Measurements from ENCODE around the gene TSPAN9. TPM values are rescaled to one million over a fixed set of nuclear protein-coding genes. Genes with fewer than 3 reads are reported as not detected.

Gene TSPAN9
- total and polyA plus RNA-seq, 10 of the 15 experiments (the other 5 are each of a cell fraction or from before 2014, with no cell fraction given), result 0.03 to 1.0 (median 0.12) TPM; not detected in 5

DNA sequence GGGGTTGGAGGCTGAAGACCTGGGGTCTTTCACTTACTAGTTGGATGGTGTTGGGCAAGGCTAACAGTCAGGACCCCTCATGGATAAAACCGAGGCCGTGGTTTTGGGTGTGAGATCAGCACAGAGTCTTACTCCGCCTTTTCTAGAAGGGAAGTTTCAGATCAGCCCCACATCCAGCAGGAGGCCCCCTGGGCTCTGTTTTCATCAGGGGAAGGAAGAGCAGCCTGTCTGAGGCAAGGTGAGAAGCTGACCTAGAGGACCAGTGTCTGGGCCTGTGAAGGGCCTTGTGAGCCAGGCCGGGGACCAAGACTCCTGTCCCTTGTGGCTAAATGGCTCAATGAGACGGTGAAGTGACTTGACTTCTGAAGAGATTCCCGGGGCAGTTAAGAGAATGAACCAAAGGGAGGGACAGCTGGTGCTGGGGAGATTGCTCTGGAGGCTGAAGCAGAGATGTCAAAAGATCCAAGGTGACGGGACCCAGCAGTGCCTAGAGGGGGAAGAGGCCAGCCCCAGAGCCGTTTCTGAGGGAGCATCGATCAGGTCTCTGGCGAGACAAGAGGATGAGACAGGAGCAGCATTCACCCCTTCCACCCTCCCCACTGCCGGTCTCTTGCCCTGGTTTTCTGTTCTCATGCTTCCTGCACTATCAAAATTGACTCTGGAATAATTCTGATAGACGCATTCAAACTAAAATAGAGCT is 40.1 kb upstream of the TSPAN9 start:
- no peak for ATAC-seq
- WGBS (ENCODE audit: insufficient coverage, insufficient replicate concordance, low lambda C conversion rate, missing lambda C conversion rate), result 27% methylated on average over 12 of the region's 12 CpGs
- ChIA-PET SMC1A (ENCODE audit: uncharacterized antibody, unreplicated experiment) (no interaction called here), POLR2A (no interaction called here), CTCF (interaction anchor here (1.0 to 1.4 kb wide), 3 partner anchors 152 to 193 kb away, joined by 3 to 5 read pairs (median 3); no protein-coding TSS in a partner anchor), RAD21 (ENCODE audit: unreplicated experiment) (no interaction called here)
- Histone ChIP-seq H3K27me3 (replicated peaks in 1 of 2; ENCODE audit: control insufficient read depth in 2 of 2, insufficient read depth in 2 of 2, low read length in 1 of 2) (no peaks in the 10 kb centered on the region; a peak in 1 of 4 replicates), H2AFZ (ENCODE audit: control insufficient read depth, low read depth, low read length) (no peak overlapping the region), H3K36me3 (ENCODE audit: control insufficient read depth in 2 of 2, insufficient read depth in 2 of 2, low read length in 1 of 2) (no peaks in the 10 kb centered on the region), H3K4me2 (ENCODE audit: control insufficient read depth, insufficient read depth) (no peak overlapping the region), H3K27ac (ENCODE audit: control insufficient read depth, insufficient read depth) (no peak overlapping the region), H3K79me2 (ENCODE audit: control insufficient read depth, insufficient read depth, low read length) (no peaks in the 10 kb centered on the region), H4K20me1 (ENCODE audit: control insufficient read depth, insufficient read depth) (no peaks in the 10 kb centered on the region), H3K9me3 (replicated peaks; ENCODE audit: control insufficient read depth, insufficient read depth, low read length) (no peaks in the 10 kb centered on the region), H3K4me3 (no peak overlapping the region), H3K9ac (ENCODE audit: control insufficient read depth, insufficient read depth, low read length) (no peak overlapping the region), H3K4me1 (ENCODE audit: control insufficient read depth, insufficient read depth, low read length) (no peaks in the 10 kb centered on the region)
- no peak for FAIRE-seq
- no peak for TF ChIP-seq CHD2 (IDR thresholded peaks at IDR 0.05; ENCODE audit: borderline replicate concordance, low read depth, low read length)
- TF ChIP-seq IKZF1 (conservative IDR thresholded peaks at IDR 0.05), result no peak
- TF ChIP-seq, protein P1, sequence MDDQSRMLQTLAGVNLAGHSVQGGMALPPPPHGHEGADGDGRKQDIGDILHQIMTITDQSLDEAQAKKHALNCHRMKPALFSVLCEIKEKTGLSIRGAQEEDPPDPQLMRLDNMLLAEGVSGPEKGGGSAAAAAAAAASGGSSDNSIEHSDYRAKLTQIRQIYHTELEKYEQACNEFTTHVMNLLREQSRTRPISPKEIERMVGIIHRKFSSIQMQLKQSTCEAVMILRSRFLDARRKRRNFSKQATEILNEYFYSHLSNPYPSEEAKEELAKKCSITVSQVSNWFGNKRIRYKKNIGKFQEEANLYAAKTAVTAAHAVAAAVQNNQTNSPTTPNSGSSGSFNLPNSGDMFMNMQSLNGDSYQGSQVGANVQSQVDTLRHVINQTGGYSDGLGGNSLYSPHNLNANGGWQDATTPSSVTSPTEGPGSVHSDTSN (IDR thresholded peaks at IDR 0.05; ENCODE audit: insufficient replicate concordance, low read depth, low read length), result no peak
- TF ChIP-seq NR2C2 (IDR thresholded peaks at IDR 0.05; ENCODE audit: borderline replicate concordance, control insufficient read depth, insufficient read length, low read depth), result no peak
- TF ChIP-seq HDGF (IDR thresholded peaks at IDR 0.05), result no peak
- no peak for TF ChIP-seq MXI1 (IDR thresholded peaks at IDR 0.05; ENCODE audit: low read depth, low read length)
- TF ChIP-seq, protein P2, sequence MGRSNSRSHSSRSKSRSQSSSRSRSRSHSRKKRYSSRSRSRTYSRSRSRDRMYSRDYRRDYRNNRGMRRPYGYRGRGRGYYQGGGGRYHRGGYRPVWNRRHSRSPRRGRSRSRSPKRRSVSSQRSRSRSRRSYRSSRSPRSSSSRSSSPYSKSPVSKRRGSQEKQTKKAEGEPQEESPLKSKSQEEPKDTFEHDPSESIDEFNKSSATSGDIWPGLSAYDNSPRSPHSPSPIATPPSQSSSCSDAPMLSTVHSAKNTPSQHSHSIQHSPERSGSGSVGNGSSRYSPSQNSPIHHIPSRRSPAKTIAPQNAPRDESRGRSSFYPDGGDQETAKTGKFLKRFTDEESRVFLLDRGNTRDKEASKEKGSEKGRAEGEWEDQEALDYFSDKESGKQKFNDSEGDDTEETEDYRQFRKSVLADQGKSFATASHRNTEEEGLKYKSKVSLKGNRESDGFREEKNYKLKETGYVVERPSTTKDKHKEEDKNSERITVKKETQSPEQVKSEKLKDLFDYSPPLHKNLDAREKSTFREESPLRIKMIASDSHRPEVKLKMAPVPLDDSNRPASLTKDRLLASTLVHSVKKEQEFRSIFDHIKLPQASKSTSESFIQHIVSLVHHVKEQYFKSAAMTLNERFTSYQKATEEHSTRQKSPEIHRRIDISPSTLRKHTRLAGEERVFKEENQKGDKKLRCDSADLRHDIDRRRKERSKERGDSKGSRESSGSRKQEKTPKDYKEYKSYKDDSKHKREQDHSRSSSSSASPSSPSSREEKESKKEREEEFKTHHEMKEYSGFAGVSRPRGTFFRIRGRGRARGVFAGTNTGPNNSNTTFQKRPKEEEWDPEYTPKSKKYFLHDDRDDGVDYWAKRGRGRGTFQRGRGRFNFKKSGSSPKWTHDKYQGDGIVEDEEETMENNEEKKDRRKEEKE (IDR thresholded peaks at IDR 0.05), result no peak
- TF ChIP-seq, protein P3, sequence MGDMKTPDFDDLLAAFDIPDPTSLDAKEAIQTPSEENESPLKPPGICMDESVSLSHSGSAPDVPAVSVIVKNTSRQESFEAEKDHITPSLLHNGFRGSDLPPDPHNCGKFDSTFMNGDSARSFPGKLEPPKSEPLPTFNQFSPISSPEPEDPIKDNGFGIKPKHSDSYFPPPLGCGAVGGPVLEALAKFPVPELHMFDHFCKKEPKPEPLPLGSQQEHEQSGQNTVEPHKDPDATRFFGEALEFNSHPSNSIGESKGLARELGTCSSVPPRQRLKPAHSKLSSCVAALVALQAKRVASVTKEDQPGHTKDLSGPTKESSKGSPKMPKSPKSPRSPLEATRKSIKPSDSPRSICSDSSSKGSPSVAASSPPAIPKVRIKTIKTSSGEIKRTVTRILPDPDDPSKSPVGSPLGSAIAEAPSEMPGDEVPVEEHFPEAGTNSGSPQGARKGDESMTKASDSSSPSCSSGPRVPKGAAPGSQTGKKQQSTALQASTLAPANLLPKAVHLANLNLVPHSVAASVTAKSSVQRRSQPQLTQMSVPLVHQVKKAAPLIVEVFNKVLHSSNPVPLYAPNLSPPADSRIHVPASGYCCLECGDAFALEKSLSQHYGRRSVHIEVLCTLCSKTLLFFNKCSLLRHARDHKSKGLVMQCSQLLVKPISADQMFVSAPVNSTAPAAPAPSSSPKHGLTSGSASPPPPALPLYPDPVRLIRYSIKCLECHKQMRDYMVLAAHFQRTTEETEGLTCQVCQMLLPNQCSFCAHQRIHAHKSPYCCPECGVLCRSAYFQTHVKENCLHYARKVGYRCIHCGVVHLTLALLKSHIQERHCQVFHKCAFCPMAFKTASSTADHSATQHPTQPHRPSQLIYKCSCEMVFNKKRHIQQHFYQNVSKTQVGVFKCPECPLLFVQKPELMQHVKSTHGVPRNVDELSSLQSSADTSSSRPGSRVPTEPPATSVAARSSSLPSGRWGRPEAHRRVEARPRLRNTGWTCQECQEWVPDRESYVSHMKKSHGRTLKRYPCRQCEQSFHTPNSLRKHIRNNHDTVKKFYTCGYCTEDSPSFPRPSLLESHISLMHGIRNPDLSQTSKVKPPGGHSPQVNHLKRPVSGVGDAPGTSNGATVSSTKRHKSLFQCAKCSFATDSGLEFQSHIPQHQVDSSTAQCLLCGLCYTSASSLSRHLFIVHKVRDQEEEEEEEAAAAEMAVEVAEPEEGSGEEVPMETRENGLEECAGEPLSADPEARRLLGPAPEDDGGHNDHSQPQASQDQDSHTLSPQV (IDR thresholded peaks at IDR 0.05), result no peak
- TF ChIP-seq NR2C1 (IDR thresholded peaks at IDR 0.05), result no peak
- TF ChIP-seq, protein P4, sequence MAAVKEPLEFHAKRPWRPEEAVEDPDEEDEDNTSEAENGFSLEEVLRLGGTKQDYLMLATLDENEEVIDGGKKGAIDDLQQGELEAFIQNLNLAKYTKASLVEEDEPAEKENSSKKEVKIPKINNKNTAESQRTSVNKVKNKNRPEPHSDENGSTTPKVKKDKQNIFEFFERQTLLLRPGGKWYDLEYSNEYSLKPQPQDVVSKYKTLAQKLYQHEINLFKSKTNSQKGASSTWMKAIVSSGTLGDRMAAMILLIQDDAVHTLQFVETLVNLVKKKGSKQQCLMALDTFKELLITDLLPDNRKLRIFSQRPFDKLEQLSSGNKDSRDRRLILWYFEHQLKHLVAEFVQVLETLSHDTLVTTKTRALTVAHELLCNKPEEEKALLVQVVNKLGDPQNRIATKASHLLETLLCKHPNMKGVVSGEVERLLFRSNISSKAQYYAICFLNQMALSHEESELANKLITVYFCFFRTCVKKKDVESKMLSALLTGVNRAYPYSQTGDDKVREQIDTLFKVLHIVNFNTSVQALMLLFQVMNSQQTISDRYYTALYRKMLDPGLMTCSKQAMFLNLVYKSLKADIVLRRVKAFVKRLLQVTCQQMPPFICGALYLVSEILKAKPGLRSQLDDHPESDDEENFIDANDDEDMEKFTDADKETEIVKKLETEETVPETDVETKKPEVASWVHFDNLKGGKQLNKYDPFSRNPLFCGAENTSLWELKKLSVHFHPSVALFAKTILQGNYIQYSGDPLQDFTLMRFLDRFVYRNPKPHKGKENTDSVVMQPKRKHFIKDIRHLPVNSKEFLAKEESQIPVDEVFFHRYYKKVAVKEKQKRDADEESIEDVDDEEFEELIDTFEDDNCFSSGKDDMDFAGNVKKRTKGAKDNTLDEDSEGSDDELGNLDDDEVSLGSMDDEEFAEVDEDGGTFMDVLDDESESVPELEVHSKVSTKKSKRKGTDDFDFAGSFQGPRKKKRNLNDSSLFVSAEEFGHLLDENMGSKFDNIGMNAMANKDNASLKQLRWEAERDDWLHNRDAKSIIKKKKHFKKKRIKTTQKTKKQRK (IDR thresholded peaks at IDR 0.05; ENCODE audit: low read depth, low read length), result no peak
- BruUV-seq (replicated peaks), result no TSS peak
- intact Hi-C loops (cut with micrococcal nuclease; ENCODE audit: unreplicated experiment), result no loop called here
- no peak for DNase-seq (ENCODE audit: low read depth, low spot score)
- in situ Hi-C loops (cut with MboI), result no loop called here
